Smooth muscle cell (in vitro differentiated cells): ENCODE measurements around the gene OPTC. TPM values are rescaled to one million over a fixed set of nuclear protein-coding genes. Genes with fewer than 3 reads are reported as not detected.

ENCODE experiments used
- DNase-seq: peaks from one replicate; lab custom pipeline; 2025; ENCODE audit not compliant: unreplicated experiment; lab: John Stamatoyannopoulos, UW
- H2AFZ ChIP-seq: fragments of 200-600 bp; sonication (generic); 2 replicates; pipeline ENCODE4 v1.6.0; 2016; ENCODE audit warnings: antibody characterized with exemption, low read depth, mild to moderate bottlenecking
- H3F3A ChIP-seq: fragments of 200-600 bp; sonication (generic); 2 replicates; pipeline ENCODE4 v1.6.0; 2017; ENCODE audit warnings: antibody characterized with exemption, low read depth
- H3K27ac ChIP-seq: fragments of 200-600 bp; sonication (generic); 2 replicates; pipeline ENCODE4 v1.5.1; 2016; ENCODE audit warnings: low read depth, mild to moderate bottlenecking
- H3K27me3 ChIP-seq: fragments of 200-600 bp; sonication (generic); 2 replicates; pipeline ENCODE4 v1.6.1; 2016; ENCODE audit warnings: low read depth, mild to moderate bottlenecking
- H3K36me3 ChIP-seq: fragments of 200-600 bp; sonication (generic); 2 replicates; pipeline ENCODE4 v1.5.1; 2016; ENCODE audit warnings: low read depth
- H3K4me1 ChIP-seq: fragments of 200-600 bp; sonication (generic); 2 replicates; pipeline ENCODE4 v1.5.1; 2016; ENCODE audit warnings: low read depth
- H3K4me2 ChIP-seq: fragments of 200-600 bp; sonication (generic); 2 replicates; pipeline ENCODE4 v1.6.0; 2016; ENCODE audit warnings: mild to moderate bottlenecking
- H3K4me3 ChIP-seq: fragments of 200-600 bp; sonication (generic); 2 replicates; pipeline ENCODE4 v1.5.1; 2016; ENCODE audit warnings: mild to moderate bottlenecking
- H3K79me2 ChIP-seq: fragments of 200-600 bp; sonication (generic); 2 replicates; pipeline ENCODE4 v1.6.0; 2016; ENCODE audit warnings: low read depth, mild to moderate bottlenecking
- H3K9ac ChIP-seq: fragments of 200-600 bp; sonication (generic); 2 replicates; pipeline ENCODE4 v1.6.0; 2016; ENCODE audit warnings: low read depth
- H3K9me3 ChIP-seq: fragments of 200-600 bp; sonication (generic); replicated peaks from 2 replicates; pipeline ENCODE4 v1.5.1; 2016; ENCODE audit warnings: low read depth
- H4K20me1 ChIP-seq: fragments of 200-600 bp; sonication (generic); 2 replicates; pipeline ENCODE4 v1.6.0; 2016; ENCODE audit warnings: low read depth
- WGBS: methylation state at CpG from one replicate; pipeline ENCODE4 v1.1.7; 2016; ENCODE audit warnings: low lambda C conversion rate; 5-methylcytosine and 5-hydroxymethylcytosine counted together
- polyA plus RNA-seq: library from polyadenylated mRNA; unstranded; fragments of >200 nt; fragmentation: Nextera tagmentation; extraction: Ambion mirVana; gene quantifications from 2 replicates; pipeline ENCODE4 v1.2.1, GENCODE V29; 2016
- total RNA-seq: library from RNA; depleted of rRNA; stranded (reverse); fragments of >200 nt; gene quantifications from 2 replicates; pipeline ENCODE4 v1.2.3, GENCODE V29; 2014
- TF ChIP-seq, protein P1 (sequence below): fragments of 200-600 bp; sonication (generic); IDR thresholded peaks from 2 replicates; pipeline ENCODE4 v1.5.1; 2017; ENCODE audit warnings: borderline replicate concordance, mild to moderate bottlenecking, antibody characterized with exemption; ENCODE audit not compliant: insufficient read depth, poor library complexity, severe bottlenecking

OPTC gene
- total and polyA plus RNA-seq, 2 experiments from 2014 or later: 0.46 TPM; not detected in 1

DNA sequence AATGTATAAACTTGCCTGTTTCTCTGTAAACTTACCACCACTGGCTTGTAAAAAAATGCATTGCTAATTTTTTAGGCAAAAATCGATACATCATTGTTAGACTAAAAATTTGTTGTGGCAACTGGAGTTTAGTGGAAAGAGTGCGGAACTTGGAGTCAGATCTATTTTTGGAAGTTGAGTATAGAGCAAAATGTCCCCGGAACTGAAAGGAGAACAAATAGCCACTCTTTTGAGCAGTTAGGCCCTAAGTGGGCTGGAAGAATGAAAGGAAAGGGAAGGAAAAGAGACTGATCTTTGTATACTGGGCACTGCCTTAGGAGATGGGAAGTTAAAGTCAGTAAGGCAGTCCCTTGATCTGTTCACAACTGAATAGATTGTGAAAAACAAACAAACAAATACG is 30.2 kb downstream of the OPTC start:
- H2AFZ ChIP-seq: no peak overlapping the region
- TF ChIP-seq, protein P1, sequence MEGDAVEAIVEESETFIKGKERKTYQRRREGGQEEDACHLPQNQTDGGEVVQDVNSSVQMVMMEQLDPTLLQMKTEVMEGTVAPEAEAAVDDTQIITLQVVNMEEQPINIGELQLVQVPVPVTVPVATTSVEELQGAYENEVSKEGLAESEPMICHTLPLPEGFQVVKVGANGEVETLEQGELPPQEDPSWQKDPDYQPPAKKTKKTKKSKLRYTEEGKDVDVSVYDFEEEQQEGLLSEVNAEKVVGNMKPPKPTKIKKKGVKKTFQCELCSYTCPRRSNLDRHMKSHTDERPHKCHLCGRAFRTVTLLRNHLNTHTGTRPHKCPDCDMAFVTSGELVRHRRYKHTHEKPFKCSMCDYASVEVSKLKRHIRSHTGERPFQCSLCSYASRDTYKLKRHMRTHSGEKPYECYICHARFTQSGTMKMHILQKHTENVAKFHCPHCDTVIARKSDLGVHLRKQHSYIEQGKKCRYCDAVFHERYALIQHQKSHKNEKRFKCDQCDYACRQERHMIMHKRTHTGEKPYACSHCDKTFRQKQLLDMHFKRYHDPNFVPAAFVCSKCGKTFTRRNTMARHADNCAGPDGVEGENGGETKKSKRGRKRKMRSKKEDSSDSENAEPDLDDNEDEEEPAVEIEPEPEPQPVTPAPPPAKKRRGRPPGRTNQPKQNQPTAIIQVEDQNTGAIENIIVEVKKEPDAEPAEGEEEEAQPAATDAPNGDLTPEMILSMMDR: no peak
- 72% methylated on average over 4 of the region's 4 CpGs for WGBS

DNA sequence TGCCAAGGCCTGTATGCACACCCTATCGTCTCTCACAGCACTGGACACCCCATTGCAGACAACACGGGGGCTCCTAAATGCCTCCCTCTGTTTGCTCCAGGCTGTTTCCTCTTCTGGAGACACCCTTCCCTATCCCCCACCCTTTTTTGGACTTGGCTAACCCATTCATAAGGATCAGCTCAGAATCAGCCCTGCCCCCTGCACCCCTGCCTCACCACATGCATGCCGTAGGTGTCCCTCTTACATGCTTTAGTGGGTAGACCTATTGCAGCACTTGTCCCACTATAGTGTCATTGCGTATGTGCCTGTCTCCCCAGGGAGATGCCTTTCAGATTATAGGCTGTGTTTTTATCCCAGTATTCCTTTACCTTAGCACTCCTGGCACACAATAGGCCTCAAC is 30.9 kb downstream of the OPTC start:
- no peak overlapping the region for H3K4me3 ChIP-seq
- H3K27ac ChIP-seq: no peak overlapping the region
- H3K9me3 ChIP-seq: no peaks in the 10 kb centered on the region
- 95% methylated on average over 4 of the region's 4 CpGs for WGBS
- no peaks in the 10 kb centered on the region for H3K36me3 ChIP-seq
- H3F3A ChIP-seq: no peaks in the 10 kb centered on the region
- no peak for DNase-seq
- H3K27me3 ChIP-seq: no peaks in the 10 kb centered on the region
- H3K79me2 ChIP-seq: no peaks in the 10 kb centered on the region
- TF ChIP-seq, protein P1: no peak
- no peaks in the 10 kb centered on the region for H4K20me1 ChIP-seq
- H3K4me2 ChIP-seq: no peak overlapping the region
- peaks cover 9% of the 10 kb centered on the region for H3K4me1 ChIP-seq
- H2AFZ ChIP-seq: no peak overlapping the region
- no peak overlapping the region for H3K9ac ChIP-seq

More for the DNA sequence above, 30.2 kb downstream of the OPTC start:
- Histone ChIP-seq H3K4me3 (no peak overlapping the region), H3F3A (no peaks in the 10 kb centered on the region), H3K36me3 (no peaks in the 10 kb centered on the region), H4K20me1 (no peaks in the 10 kb centered on the region), H3K4me1 (peaks cover 16% of the 10 kb centered on the region), H3K4me2 (no peak overlapping the region), H3K79me2 (no peaks in the 10 kb centered on the region), H3K9ac (no peak overlapping the region), H3K27me3 (no peaks in the 10 kb centered on the region), H3K27ac (no peak overlapping the region), H3K9me3 (no peaks in the 10 kb centered on the region)
- DNase-seq: no peak

DNA sequence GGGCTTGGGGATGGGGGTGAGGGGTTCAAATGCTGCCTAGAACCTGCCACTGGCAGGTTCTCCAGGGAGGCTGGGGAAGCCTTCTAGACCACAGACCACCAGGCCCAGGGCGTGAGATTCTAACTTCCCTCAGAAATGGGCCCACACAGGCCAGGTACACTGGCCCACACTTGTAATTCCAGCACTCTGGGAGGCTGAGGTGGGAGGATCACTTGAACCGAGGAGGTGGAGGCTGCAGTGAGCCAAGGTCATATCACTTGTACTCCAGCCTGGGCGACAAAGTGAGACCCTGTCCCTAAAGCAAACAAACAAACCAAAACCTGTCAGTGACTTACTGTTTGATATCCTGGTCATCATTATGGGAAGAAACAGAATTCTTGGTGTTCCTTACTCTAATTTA is 31.7 kb downstream of the OPTC start:
- no peak overlapping the region for H3K9ac ChIP-seq
- H3K79me2 ChIP-seq: no peaks in the 10 kb centered on the region
- peaks cover 5% of the 10 kb centered on the region for H3K4me1 ChIP-seq
- no peaks in the 10 kb centered on the region for H4K20me1 ChIP-seq
- H3K27me3 ChIP-seq: no peaks in the 10 kb centered on the region
- no peaks in the 10 kb centered on the region for H3K9me3 ChIP-seq
- no peak overlapping the region for H2AFZ ChIP-seq
- H3F3A ChIP-seq: no peaks in the 10 kb centered on the region
- H3K27ac ChIP-seq: no peak overlapping the region
- TF ChIP-seq, protein P1: no peak
- no peak for DNase-seq
- WGBS: 96% methylated on average over 3 of the region's 3 CpGs
- H3K36me3 ChIP-seq: no peaks in the 10 kb centered on the region
- H3K4me2 ChIP-seq: no peak overlapping the region
- no peak overlapping the region for H3K4me3 ChIP-seq

DNA sequence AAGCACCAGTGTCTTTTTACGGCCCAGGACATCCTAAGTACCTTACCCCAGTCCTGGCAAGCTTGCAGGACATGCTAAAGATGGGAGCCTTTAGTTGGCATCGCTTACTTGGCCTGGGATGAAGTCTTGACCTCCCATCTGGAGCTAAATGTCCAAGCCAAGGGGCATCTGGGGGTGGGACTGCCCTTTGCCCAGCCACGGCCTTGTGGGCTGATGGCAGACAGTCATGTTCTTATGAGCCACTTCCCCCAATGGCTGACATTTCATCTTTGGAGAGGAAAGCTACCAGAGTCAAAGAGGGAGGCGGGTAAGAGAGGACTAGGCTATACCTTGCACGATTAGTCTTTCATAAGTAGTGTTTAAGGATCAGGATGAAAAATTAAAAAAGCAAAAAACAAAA is 32.2 kb downstream of the OPTC start:
- Histone ChIP-seq H3F3A (no peaks in the 10 kb centered on the region), H3K4me2 (no peak overlapping the region), H4K20me1 (no peaks in the 10 kb centered on the region), H3K9me3 (no peaks in the 10 kb centered on the region), H2AFZ (no peak overlapping the region), H3K79me2 (no peaks in the 10 kb centered on the region), H3K36me3 (no peaks in the 10 kb centered on the region), H3K4me3 (no peak overlapping the region), H3K4me1 (peaks cover 5% of the 10 kb centered on the region), H3K27me3 (no peaks in the 10 kb centered on the region), H3K27ac (no peak overlapping the region), H3K9ac (no peak overlapping the region)
- 93% methylated on average over 5 of the region's 5 CpGs for WGBS
- TF ChIP-seq, protein P1: no peak
- no peak for DNase-seq
